ENCODE data around the gene LHFPL2.

DNA sequence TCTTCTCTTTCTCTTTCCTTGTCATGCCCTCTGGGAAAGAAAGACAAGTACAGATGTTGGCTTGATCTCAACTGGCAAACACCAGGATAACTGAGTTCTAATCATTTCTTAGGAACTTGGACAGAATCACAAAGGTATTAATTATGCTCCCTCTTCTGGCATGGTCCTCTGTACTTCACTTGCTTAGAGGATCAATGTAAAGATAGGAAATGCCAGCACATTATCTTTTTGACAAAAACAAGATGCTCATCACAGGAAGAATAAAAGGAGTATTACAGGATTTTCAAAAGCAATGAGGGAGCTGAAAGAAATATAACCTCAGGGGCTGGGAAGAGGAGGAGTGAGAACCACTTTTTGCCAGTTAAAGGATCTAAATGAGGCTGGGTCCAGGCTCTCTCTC is 70.6 kb downstream of the LHFPL2 start:
- TF ChIP-seq CTCF (IDR thresholded peaks at IDR 0.05): no peak
- no peak for TF ChIP-seq YY1 (IDR thresholded peaks at IDR 0.05; ENCODE audit: low read depth)
- TF ChIP-seq SIN3A (IDR thresholded peaks at IDR 0.05; ENCODE audit: borderline replicate concordance, low read depth, low read length): no peak
- no peak for TF ChIP-seq RAD21 (IDR thresholded peaks at IDR 0.05; ENCODE audit: low read length)
- TF ChIP-seq NRF1 (IDR thresholded peaks at IDR 0.05; ENCODE audit: low read depth, low read length): no peak
- no peak for TF ChIP-seq MAX (IDR thresholded peaks at IDR 0.05; ENCODE audit: low read depth)
- no peak for TF ChIP-seq POLR2AphosphoS5 (IDR thresholded peaks at IDR 0.05; ENCODE audit: low read depth, low read length)
- no peak for TF ChIP-seq RCOR1 (IDR thresholded peaks at IDR 0.05; ENCODE audit: low read length)
- TF ChIP-seq EZH2phosphoT487 (IDR thresholded peaks at IDR 0.05; ENCODE audit: borderline replicate concordance, low read depth): no peak
- TF ChIP-seq SMC3 (IDR thresholded peaks at IDR 0.05; ENCODE audit: low read depth, low read length): no peak
- TF ChIP-seq EP300 (IDR thresholded peaks at IDR 0.05; ENCODE audit: borderline replicate concordance in 1 of 2, low read depth in 1 of 2, low read length in 1 of 2): no peak
- no peak for TF ChIP-seq ELF1 (IDR thresholded peaks at IDR 0.05)
- TF ChIP-seq GABPA (IDR thresholded peaks at IDR 0.05; ENCODE audit: low read depth): no peak
- TF ChIP-seq, protein P1, sequence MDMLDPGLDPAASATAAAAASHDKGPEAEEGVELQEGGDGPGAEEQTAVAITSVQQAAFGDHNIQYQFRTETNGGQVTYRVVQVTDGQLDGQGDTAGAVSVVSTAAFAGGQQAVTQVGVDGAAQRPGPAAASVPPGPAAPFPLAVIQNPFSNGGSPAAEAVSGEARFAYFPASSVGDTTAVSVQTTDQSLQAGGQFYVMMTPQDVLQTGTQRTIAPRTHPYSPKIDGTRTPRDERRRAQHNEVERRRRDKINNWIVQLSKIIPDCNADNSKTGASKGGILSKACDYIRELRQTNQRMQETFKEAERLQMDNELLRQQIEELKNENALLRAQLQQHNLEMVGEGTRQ (IDR thresholded peaks at IDR 0.05; ENCODE audit: borderline replicate concordance, low read depth, low read length): no peak
